Caco-2 (cell line): Measurements from ENCODE around the gene EEPD1. TPM values are rescaled to one million over a fixed set of nuclear protein-coding genes. Genes with fewer than 3 reads are reported as not detected.

Experiments
- BruUV-seq: library from RNA; stranded (reverse); fragments of 400-500 nt; replicated peaks from 2 replicates; lab custom pipeline; 2021; lab: Mats Ljungman, UMichigan
- CTCF ChIA-PET: fragments of 300-600 bp; sonication (Branson Sonifier 250); formaldehyde crosslinking; loops from one replicate; lab custom pipeline; 2022; ENCODE audit warnings: antibody characterized with exemption; lab: Charles Lee
- POLR2A ChIA-PET: fragments of 300-600 bp; sonication (Branson Sonifier 250); formaldehyde crosslinking; loops from one replicate; lab custom pipeline; 2022; ENCODE audit warnings: antibody characterized with exemption; lab: Charles Lee
- DNase-seq, 2 experiments: peaks; one replicate each; pipeline versions ENCODE4 v3.0.0 to v3.0.0-alpha.2; 2020 to 2022
- H3K27me3 ChIP-seq: replicated peaks from 2 replicates; pipeline ENCODE4 v1.6.0; 2011; ENCODE audit warnings: low read length; ENCODE audit not compliant: control insufficient read depth, insufficient read depth
- H3K36me3 ChIP-seq: 2 replicates; pipeline ENCODE4 v1.5.1; 2011; ENCODE audit warnings: low read length; ENCODE audit not compliant: control insufficient read depth, insufficient read depth
- H3K4me1 ChIP-seq: fragments of 250-450 bp; sonication (Bioruptor Pico); 2 replicates; pipeline ENCODE4 v1.5.1; 2020; ENCODE audit warnings: mild to moderate bottlenecking
- H3K4me3 ChIP-seq: 2 replicates; pipeline ENCODE4 v1.5.1; 2011; ENCODE audit warnings: low read depth, mild to moderate bottlenecking, control low read depth, low read length
- H3K9me3 ChIP-seq: fragments of 250-450 bp; sonication (Bioruptor Pico); 2 replicates; pipeline ENCODE4 v1.5.1; 2020; ENCODE audit warnings: mild to moderate bottlenecking, moderate library complexity
- H3K27ac Mint-ChIP-seq: one replicate; pipeline ENCODE4 v1.8.0; 2022; ENCODE audit warnings: mixed read lengths; ENCODE audit not compliant: unreplicated experiment
- H3K27me3 Mint-ChIP-seq: one replicate; pipeline ENCODE4 v1.8.0; 2022; ENCODE audit warnings: mixed read lengths; ENCODE audit not compliant: insufficient read depth, unreplicated experiment
- H3K36me3 Mint-ChIP-seq: one replicate; pipeline ENCODE4 v1.8.0; 2022; ENCODE audit warnings: mild to moderate bottlenecking, mixed read lengths; ENCODE audit not compliant: insufficient read depth, unreplicated experiment
- H3K4me1 Mint-ChIP-seq: one replicate; pipeline ENCODE4 v1.8.0; 2022; ENCODE audit warnings: low read depth, mixed read lengths; ENCODE audit not compliant: unreplicated experiment
- H3K4me3 Mint-ChIP-seq: one replicate; pipeline ENCODE4 v1.8.0; 2022; ENCODE audit warnings: mild to moderate bottlenecking, moderate library complexity, mixed read lengths; ENCODE audit not compliant: unreplicated experiment
- H3K9me3 Mint-ChIP-seq: one replicate; pipeline ENCODE4 v1.8.0; 2022; ENCODE audit warnings: mixed read lengths; ENCODE audit not compliant: unreplicated experiment
- intact Hi-C: fragments of 100-400 bp; cut with micrococcal nuclease; formaldehyde crosslinking; loops from one replicate; pipeline ENCODE4 v1.10.0; 2022; ENCODE audit not compliant: unreplicated experiment
- total RNA-seq: library from RNA; stranded (reverse); gene quantifications from 2 replicates; pipeline ENCODE4 v1.2.3, GENCODE V29; 2022
- TF ChIP-seq, protein P1 (sequence below), 2 experiments: fragments of 200-600 bp in 1 of 2; IDR thresholded peaks; 1 replicate in 1 of 2; 2 replicates in 1 of 2; pipeline versions ENCODE4 v1.5.1 to v1.8.0; 2011 to 2022; ENCODE audit warnings: antibody characterized with exemption in 1 of 2, control low read depth in 1 of 2, inconsistent platforms in 1 of 2, low read depth in 1 of 2, low read length in 1 of 2, mild to moderate bottlenecking in 1 of 2, moderate library complexity in 1 of 2; ENCODE audit not compliant: insufficient read depth in 1 of 2, severe bottlenecking in 1 of 2, unreplicated experiment in 1 of 2

Gene EEPD1
- total RNA-seq, 1 experiment from 2014 or later = 1.8 TPM

DNA sequence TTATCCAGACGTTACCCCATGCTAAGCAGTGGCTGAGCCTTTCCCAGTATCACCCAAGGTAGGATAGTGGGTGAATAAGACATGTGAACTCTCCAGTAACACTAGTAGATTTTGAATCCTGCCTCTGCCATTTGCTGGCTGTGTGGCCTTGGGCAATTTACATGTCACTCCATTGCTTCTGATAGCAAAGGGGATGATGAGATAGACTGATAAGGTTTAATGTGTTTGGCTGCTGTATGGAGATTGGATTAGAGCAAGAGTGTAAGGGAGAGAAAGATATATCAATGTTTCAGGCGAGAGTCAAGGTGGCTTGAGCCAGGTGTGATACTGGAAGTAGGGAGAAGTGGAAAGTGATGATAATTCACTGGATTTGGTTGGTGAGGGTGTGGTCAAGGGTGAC, 40.1 kb upstream of the EEPD1 start:
- peaks cover 6% of the 10 kb centered on the region for H3K4me1 Mint-ChIP-seq
- H3K9me3 Mint-ChIP-seq = no peaks in the 10 kb centered on the region
- POLR2A ChIA-PET = no interaction called here
- CTCF ChIA-PET = no interaction called here
- intact Hi-C loops = no loop called here
- no peaks in the 10 kb centered on the region for H3K36me3 Mint-ChIP-seq
- Histone ChIP-seq H3K4me3 (no peak overlapping the region), H3K4me1 (no peaks in the 10 kb centered on the region), H3K27me3 (no peaks in the 10 kb centered on the region), H3K36me3 (no peaks in the 10 kb centered on the region), H3K9me3 (no peaks in the 10 kb centered on the region)
- no peak overlapping the region for H3K27ac Mint-ChIP-seq
- BruUV-seq = no TSS peak
- H3K27me3 Mint-ChIP-seq = peaks cover 9% of the 10 kb centered on the region
- no peak overlapping the region for H3K4me3 Mint-ChIP-seq
- TF ChIP-seq, protein P1, sequence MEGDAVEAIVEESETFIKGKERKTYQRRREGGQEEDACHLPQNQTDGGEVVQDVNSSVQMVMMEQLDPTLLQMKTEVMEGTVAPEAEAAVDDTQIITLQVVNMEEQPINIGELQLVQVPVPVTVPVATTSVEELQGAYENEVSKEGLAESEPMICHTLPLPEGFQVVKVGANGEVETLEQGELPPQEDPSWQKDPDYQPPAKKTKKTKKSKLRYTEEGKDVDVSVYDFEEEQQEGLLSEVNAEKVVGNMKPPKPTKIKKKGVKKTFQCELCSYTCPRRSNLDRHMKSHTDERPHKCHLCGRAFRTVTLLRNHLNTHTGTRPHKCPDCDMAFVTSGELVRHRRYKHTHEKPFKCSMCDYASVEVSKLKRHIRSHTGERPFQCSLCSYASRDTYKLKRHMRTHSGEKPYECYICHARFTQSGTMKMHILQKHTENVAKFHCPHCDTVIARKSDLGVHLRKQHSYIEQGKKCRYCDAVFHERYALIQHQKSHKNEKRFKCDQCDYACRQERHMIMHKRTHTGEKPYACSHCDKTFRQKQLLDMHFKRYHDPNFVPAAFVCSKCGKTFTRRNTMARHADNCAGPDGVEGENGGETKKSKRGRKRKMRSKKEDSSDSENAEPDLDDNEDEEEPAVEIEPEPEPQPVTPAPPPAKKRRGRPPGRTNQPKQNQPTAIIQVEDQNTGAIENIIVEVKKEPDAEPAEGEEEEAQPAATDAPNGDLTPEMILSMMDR (IDR thresholded peaks at IDR 0.05; ENCODE audit: insufficient read depth in 1 of 2, low read depth in 1 of 2, low read length in 1 of 2, severe bottlenecking in 1 of 2, unreplicated experiment in 1 of 2) = no peak
- no peak for DNase-seq

DNA sequence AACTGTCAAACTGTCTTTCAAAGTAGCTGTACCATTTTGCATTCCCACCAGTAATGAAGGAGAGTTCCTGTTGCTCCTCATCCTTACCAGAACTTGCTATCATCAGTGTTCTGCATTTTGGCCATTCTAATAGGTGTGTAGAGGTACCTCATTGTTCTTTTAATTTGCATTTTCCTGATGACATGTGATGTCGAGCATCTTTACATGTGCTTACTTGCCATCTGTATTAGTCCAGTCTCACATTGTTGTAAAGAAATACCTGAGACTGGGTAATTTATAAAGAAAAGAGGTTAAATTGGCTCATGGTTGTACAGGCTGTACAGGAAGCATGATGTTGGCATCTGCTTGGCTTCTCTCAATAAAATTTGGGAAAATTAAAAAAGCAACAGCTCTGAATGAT, 38.7 kb upstream of the EEPD1 start:
- intact Hi-C loops = no loop called here
- TF ChIP-seq, protein P1 (IDR thresholded peaks at IDR 0.05; ENCODE audit: insufficient read depth in 1 of 2, low read depth in 1 of 2, low read length in 1 of 2, severe bottlenecking in 1 of 2, unreplicated experiment in 1 of 2) = no peak
- Mint-ChIP-seq H3K27ac (no peak overlapping the region), H3K4me3 (no peak overlapping the region), H3K4me1 (peaks cover 6% of the 10 kb centered on the region), H3K9me3 (no peaks in the 10 kb centered on the region), H3K36me3 (no peaks in the 10 kb centered on the region), H3K27me3 (peaks cover 9% of the 10 kb centered on the region)
- CTCF ChIA-PET = no interaction called here
- Histone ChIP-seq H3K4me3 (no peak overlapping the region), H3K9me3 (no peaks in the 10 kb centered on the region), H3K27me3 (no peaks in the 10 kb centered on the region), H3K4me1 (peaks cover 3% of the 10 kb centered on the region; the same call in 1 of the 2 replicates), H3K36me3 (no peaks in the 10 kb centered on the region)
- BruUV-seq = no TSS peak
- no peak for DNase-seq
- POLR2A ChIA-PET = no interaction called here

DNA sequence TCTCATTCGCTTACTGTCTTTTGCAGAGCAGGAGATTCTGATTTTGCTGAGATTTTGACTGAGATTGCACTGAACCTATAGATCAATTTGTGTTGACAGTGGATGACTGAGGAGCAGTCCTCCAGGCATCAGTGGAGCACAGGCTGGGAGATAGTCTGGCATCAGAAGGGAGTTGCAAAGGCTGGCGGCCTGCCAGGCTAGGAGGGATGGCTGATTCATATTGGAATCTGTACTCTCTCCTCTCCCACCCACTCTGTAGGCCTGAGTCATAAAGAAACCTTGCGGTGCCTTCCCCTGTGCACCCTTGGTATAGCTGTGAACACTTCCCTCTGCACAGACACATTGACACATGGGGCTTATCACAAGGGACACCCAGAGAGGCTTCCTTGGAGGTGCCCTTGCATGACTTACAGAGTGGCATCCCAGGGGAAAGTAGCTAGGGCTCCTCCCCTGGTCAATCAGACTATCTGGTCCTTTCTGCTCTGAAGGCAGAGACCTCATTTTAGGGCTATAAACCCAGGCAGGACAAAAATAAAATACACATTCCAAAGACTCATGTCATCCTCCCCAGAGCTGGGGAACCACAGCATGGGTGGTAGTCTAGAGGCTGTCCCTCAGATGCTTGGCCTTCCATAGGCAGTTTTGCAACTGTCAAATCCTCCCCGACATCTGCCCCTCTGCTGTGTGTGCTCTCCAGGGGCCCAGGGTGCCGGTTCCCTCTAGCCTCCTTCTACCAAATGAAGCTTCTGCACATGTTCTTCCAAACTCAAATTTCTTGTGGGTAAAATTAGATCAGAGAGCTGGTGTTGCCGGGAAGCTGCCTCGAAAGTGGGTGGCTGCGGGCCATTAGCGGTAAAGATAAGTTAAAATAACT, 37.4 kb upstream of the EEPD1 start:
- DNase-seq = no peak
- TF ChIP-seq, protein P1 (IDR thresholded peaks at IDR 0.05; ENCODE audit: insufficient read depth in 1 of 2, low read depth in 1 of 2, low read length in 1 of 2, severe bottlenecking in 1 of 2, unreplicated experiment in 1 of 2) = no peak
- no peaks in the 10 kb centered on the region for H3K36me3 Mint-ChIP-seq
- H3K4me3 Mint-ChIP-seq = no peak overlapping the region
- intact Hi-C loops = no loop called here
- H3K4me1 ChIP-seq = peaks cover 3% of the 10 kb centered on the region; the same call in 1 of the 2 replicates
- H3K27me3 ChIP-seq = no peaks in the 10 kb centered on the region
- no TSS peak for BruUV-seq
- no peak overlapping the region for H3K27ac Mint-ChIP-seq
- H3K4me3 ChIP-seq = no peak overlapping the region
- no peaks in the 10 kb centered on the region for H3K36me3 ChIP-seq
- no peaks in the 10 kb centered on the region for H3K9me3 ChIP-seq
- peaks cover 6% of the 10 kb centered on the region for H3K4me1 Mint-ChIP-seq
- H3K27me3 Mint-ChIP-seq = peaks cover 9% of the 10 kb centered on the region
- peaks cover under 1% of the 10 kb centered on the region for H3K9me3 Mint-ChIP-seq
- ChIA-PET CTCF (no interaction called here), POLR2A (no interaction called here)
